HG03354 (cell line): ENCODE data around the gene LRP3.
"Not testable (repeated sequence)": the region's sequence is repeated elsewhere in the genome, so short reads cannot be mapped to it uniquely, and the experiment has no call there.

Experiments used
- ATAC-seq: cut with Tn5 transposase; IDR thresholded peaks from one replicate; pipeline ENCODE4 v1.9.1; 2021; ENCODE audit warnings: mild to moderate bottlenecking; ENCODE audit not compliant: unreplicated experiment, poor library complexity, severe bottlenecking

LRP3 gene

GRCh38 chr19:33175156-33175782 is 18.9 kb upstream of the LRP3 start:
- no peak for ATAC-seq

GRCh38 chr19:33175886-33176669 is 18.1 kb upstream of the LRP3 start:
- ATAC-seq: peak; percentile 9

- ATAC-seq: peak; percentile 86
These were observed 17.3 kb upstream of the LRP3 start for GRCh38 chr19:33176670-33177416.

- peak; percentile 36 for ATAC-seq
These were observed 16.6 kb upstream of the LRP3 start for GRCh38 chr19:33177417-33177979.

- ATAC-seq: no peak
These were observed 7.5 kb upstream of the LRP3 start for GRCh38 chr19:33186431-33187182.

- ATAC-seq: no peak
These were observed 7.0 kb upstream of the LRP3 start for GRCh38 chr19:33187183-33187540.

GRCh38 chr19:33189453-33189852 is 4.7 kb upstream of the LRP3 start:
- ATAC-seq: no peak

GRCh38 chr19:33191092-33191491 is 3.0 kb upstream of the LRP3 start:
- ATAC-seq: not testable (repeated sequence)

GRCh38 chr19:33191501-33191900 is 2.6 kb upstream of the LRP3 start:
- no peak for ATAC-seq

- ATAC-seq: no peak
These were observed 2.1 kb upstream of the LRP3 start for GRCh38 chr19:33192010-33192409.

- ATAC-seq: no peak
These were observed 763 bp upstream of the LRP3 start for GRCh38 chr19:33193269-33193864.

- no peak for ATAC-seq
These were observed 379 bp downstream of the LRP3 start for GRCh38 chr19:33194532-33194885.

- no peak for ATAC-seq
These were observed 935 bp downstream of the LRP3 start for GRCh38 chr19:33194886-33195644.

- no peak for ATAC-seq
These were observed 1.7 kb downstream of the LRP3 start for GRCh38 chr19:33195645-33196347.

- no peak for ATAC-seq
These were observed 2.5 kb downstream of the LRP3 start for GRCh38 chr19:33196446-33197193.

- ATAC-seq: no peak
These were observed 3.5 kb downstream of the LRP3 start for GRCh38 chr19:33197591-33198000.

- no peak for ATAC-seq
These were observed 4.0 kb downstream of the LRP3 start for GRCh38 chr19:33198169-33198568.
